ENCODE measurements around the gene RGS7.

DNA sequence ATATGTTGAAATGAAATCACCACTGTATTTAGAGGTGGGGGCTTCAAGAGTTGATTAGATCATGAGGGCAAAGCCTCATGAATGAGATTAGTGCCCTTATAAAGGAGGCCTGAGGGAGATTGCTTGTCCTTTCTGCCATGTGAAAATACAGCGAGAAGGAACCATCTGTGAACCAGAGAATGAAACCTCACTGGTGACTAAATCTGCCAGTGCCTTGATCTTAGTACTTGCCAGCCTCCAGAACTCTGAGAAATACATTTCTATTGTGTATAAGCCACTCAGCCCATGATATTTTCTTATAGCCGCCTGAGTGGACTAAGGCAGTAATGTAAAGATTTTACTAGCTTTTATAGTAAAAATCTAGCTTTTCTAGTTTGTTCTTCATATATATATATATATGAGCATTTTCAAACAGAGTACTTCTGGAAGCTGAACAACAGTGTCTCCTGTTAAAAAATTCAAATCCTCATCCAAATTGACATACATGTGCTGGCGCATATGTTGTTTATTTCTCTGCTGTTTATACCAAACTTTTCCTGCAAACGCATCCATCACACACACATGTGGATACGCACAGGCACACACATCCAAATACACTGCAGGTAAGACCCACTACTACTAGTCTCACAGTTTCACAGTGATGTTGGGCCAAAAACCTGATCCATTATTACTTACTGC lies 213.1 kb downstream of the RGS7 start:
- TF ChIP-seq RFX5 (IDR thresholded peaks at IDR 0.05; ENCODE audit: low read depth, low read length) (no peak), POLR2A (IDR thresholded peaks at IDR 0.05; ENCODE audit: low read depth, low read length) (no peak), CEBPB (IDR thresholded peaks at IDR 0.05; ENCODE audit: low read depth, low read length) (no peak), MAFK (IDR thresholded peaks at IDR 0.05; ENCODE audit: low read depth, low read length) (no peak), RAD21 (IDR thresholded peaks at IDR 0.05; ENCODE audit: low read length) (no peak), MXI1 (IDR thresholded peaks at IDR 0.05; ENCODE audit: borderline replicate concordance, low read depth, low read length) (no peak), BHLHE40 (IDR thresholded peaks at IDR 0.05; ENCODE audit: low read depth, low read length) (no peak), RCOR1 (IDR thresholded peaks at IDR 0.05; ENCODE audit: insufficient replicate concordance, low read length) (no peak), MAZ (IDR thresholded peaks at IDR 0.05; ENCODE audit: borderline replicate concordance, low read depth, low read length) (no peak), SMC3 (IDR thresholded peaks at IDR 0.05; ENCODE audit: low read depth, low read length) (no peak)
- TF ChIP-seq, protein P1, sequence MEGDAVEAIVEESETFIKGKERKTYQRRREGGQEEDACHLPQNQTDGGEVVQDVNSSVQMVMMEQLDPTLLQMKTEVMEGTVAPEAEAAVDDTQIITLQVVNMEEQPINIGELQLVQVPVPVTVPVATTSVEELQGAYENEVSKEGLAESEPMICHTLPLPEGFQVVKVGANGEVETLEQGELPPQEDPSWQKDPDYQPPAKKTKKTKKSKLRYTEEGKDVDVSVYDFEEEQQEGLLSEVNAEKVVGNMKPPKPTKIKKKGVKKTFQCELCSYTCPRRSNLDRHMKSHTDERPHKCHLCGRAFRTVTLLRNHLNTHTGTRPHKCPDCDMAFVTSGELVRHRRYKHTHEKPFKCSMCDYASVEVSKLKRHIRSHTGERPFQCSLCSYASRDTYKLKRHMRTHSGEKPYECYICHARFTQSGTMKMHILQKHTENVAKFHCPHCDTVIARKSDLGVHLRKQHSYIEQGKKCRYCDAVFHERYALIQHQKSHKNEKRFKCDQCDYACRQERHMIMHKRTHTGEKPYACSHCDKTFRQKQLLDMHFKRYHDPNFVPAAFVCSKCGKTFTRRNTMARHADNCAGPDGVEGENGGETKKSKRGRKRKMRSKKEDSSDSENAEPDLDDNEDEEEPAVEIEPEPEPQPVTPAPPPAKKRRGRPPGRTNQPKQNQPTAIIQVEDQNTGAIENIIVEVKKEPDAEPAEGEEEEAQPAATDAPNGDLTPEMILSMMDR (conservative IDR thresholded peaks at IDR 0.05; ENCODE audit: low read depth, low read length), result no peak
- TF ChIP-seq, protein P2, sequence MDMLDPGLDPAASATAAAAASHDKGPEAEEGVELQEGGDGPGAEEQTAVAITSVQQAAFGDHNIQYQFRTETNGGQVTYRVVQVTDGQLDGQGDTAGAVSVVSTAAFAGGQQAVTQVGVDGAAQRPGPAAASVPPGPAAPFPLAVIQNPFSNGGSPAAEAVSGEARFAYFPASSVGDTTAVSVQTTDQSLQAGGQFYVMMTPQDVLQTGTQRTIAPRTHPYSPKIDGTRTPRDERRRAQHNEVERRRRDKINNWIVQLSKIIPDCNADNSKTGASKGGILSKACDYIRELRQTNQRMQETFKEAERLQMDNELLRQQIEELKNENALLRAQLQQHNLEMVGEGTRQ (IDR thresholded peaks at IDR 0.05; ENCODE audit: low read depth, low read length), result no peak
- TF ChIP-seq, protein P3, sequence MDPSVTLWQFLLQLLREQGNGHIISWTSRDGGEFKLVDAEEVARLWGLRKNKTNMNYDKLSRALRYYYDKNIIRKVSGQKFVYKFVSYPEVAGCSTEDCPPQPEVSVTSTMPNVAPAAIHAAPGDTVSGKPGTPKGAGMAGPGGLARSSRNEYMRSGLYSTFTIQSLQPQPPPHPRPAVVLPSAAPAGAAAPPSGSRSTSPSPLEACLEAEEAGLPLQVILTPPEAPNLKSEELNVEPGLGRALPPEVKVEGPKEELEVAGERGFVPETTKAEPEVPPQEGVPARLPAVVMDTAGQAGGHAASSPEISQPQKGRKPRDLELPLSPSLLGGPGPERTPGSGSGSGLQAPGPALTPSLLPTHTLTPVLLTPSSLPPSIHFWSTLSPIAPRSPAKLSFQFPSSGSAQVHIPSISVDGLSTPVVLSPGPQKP (IDR thresholded peaks at IDR 0.05; ENCODE audit: borderline replicate concordance, low read depth, low read length), result no peak

Data from IMR-90 (cell line).